K562 (cell line): ENCODE results near the gene TRIP6. TPM values are rescaled to one million over a fixed set of nuclear protein-coding genes. Genes with fewer than 3 reads are reported as not detected.
A peak's percentile ranks its signal among the peaks of the same experiment; 100 is the strongest.

Experiments used
- ARID2 ChIP-seq: fragments of 450-650 bp; IDR thresholded peaks from 2 replicates; pipeline ENCODE4 v1.6.1; 2017; ENCODE audit warnings: antibody characterized with exemption, mild to moderate bottlenecking
- CXXC5 ChIP-seq: fragments of 250-450 bp; sonication (Bioruptor Pico); IDR thresholded peaks from 2 replicates; pipeline ENCODE4 v1.8.0; 2022; ENCODE audit warnings: inconsistent platforms, mild to moderate bottlenecking, moderate library complexity
- FOSL1 ChIP-seq: fragments of 200-800 bp; sonication (Bioruptor generic); conservative IDR thresholded peaks from 2 replicates; pipeline ENCODE4 v1.6.1; 2016; ENCODE audit warnings: missing genetic modification characterization, missing compliant biosample characterization
- GTF2A2 ChIP-seq: IDR thresholded peaks from 2 replicates; pipeline ENCODE4 v1.6.1; 2016; ENCODE audit warnings: mild to moderate bottlenecking, missing genetic modification characterization, missing compliant biosample characterization
- HDAC1 ChIP-seq, 2 experiments: fragments of 450-650 bp; IDR thresholded peaks; 2 replicates each; pipeline ENCODE4 v1.6.1; 2016 to 2017; ENCODE audit warnings: inconsistent platforms in 1 of 2, mild to moderate bottlenecking in 1 of 2, moderate library complexity in 1 of 2
- HNRNPL ChIP-seq: fragments of 200-400 bp; formaldehyde crosslinking; IDR thresholded peaks from 2 replicates; pipeline ENCODE4 v1.6.1; 2017; ENCODE audit warnings: low read depth, mild to moderate bottlenecking, low read length
- KLF13 ChIP-seq: fragments of 450-650 bp; IDR thresholded peaks from 2 replicates; pipeline ENCODE4 v1.6.1; 2016; ENCODE audit warnings: missing genetic modification characterization, low read depth, mild to moderate bottlenecking, missing compliant biosample characterization, moderate library complexity, borderline replicate concordance
- MAZ ChIP-seq, 2 experiments: fragments of 450-650 bp in 1 of 2; sonication (generic) in 1 of 2; formaldehyde crosslinking; IDR thresholded peaks in 1 of 2; conservative IDR thresholded peaks in 1 of 2; 2 replicates each; pipeline versions ENCODE4 v1.4.0 to v1.5.0; 2020; ENCODE audit warnings: mild to moderate bottlenecking in 1 of 2, missing genetic modification reagents in 1 of 2
- MXI1 ChIP-seq: IDR thresholded peaks from 2 replicates; pipeline ENCODE4 v1.6.1; 2011; ENCODE audit warnings: low read depth, mild to moderate bottlenecking, improper control_type of control experiment, low read length
- MYC ChIP-seq, 2 experiments: fragments of 250-450 bp in 1 of 2; sonication (Bioruptor Pico) in 1 of 2; IDR thresholded peaks; 2 replicates each; pipeline versions ENCODE4 v1.5.1 to v1.6.1; 2012 to 2021; ENCODE audit warnings: low read depth in 2 of 2, borderline replicate concordance in 1 of 2, improper control_type of control experiment in 1 of 2, low read length in 1 of 2, mild to moderate bottlenecking in 1 of 2, moderate library complexity in 1 of 2
- NCOA1 ChIP-seq: fragments of 450-650 bp; IDR thresholded peaks from 2 replicates; pipeline ENCODE4 v1.6.1; 2016; ENCODE audit warnings: low read depth
- NONO ChIP-seq, 2 experiments: fragments of 200-400 bp in 1 of 2; fragments of 450-650 bp in 1 of 2; formaldehyde crosslinking in 1 of 2; IDR thresholded peaks; 2 replicates each; pipeline ENCODE4 v1.6.1; 2017; ENCODE audit warnings: low read depth in 2 of 2, mild to moderate bottlenecking in 2 of 2, moderate library complexity in 2 of 2, low read length in 1 of 2
- NR2C1 ChIP-seq, 2 experiments: fragments of 450-650 bp; IDR thresholded peaks; 2 replicates each; pipeline ENCODE4 v1.6.1; 2017; ENCODE audit warnings: mild to moderate bottlenecking in 2 of 2, antibody characterized with exemption in 1 of 2, inconsistent platforms in 1 of 2, missing compliant biosample characterization in 1 of 2, missing genetic modification characterization in 1 of 2
- RCOR1 ChIP-seq, 2 experiments: IDR thresholded peaks; 2 replicates each; pipeline ENCODE4 v1.6.1; 2012; ENCODE audit warnings: low read depth in 2 of 2, low read length in 2 of 2, borderline replicate concordance in 1 of 2, improper control_type of control experiment in 1 of 2
- RNF2 ChIP-seq: sonication (generic); IDR thresholded peaks from 2 replicates; pipeline ENCODE4 v1.6.1; 2016
- SIRT6 ChIP-seq: IDR thresholded peaks from one replicate; pipeline ENCODE4 v1.6.1; 2012; ENCODE audit warnings: low read depth, mild to moderate bottlenecking, control low read depth, inconsistent platforms, low read length, moderate library complexity
- SRF ChIP-seq, 2 experiments: fragments of 250-450, 450-650 bp in 1 of 2; sonication (Bioruptor Pico) in 1 of 2; sonication (generic) in 1 of 2; formaldehyde crosslinking; IDR thresholded peaks; 2 replicates each; pipeline versions ENCODE4 v1.5.0 to v1.5.1; 2020 to 2022; ENCODE audit warnings: mild to moderate bottlenecking in 1 of 2, missing genetic modification reagents in 1 of 2
- XRCC5 ChIP-seq: fragments of 200-400 bp; formaldehyde crosslinking; IDR thresholded peaks from 2 replicates; pipeline ENCODE4 v1.6.1; 2017; ENCODE audit warnings: low read depth, mild to moderate bottlenecking, low read length
- ZFP1 ChIP-seq: fragments of 450-650 bp; formaldehyde crosslinking; IDR thresholded peaks from 2 replicates; pipeline ENCODE4 v1.4.0; 2020; ENCODE audit warnings: mild to moderate bottlenecking, mixed read lengths
- ZNF431 ChIP-seq: sonication (generic); formaldehyde crosslinking; IDR thresholded peaks from 2 replicates; pipeline ENCODE4 v1.8.0; 2022; ENCODE audit warnings: mild to moderate bottlenecking, missing genetic modification reagents
- ZNF830 ChIP-seq: fragments of 250-450 bp; sonication (Bioruptor Pico); IDR thresholded peaks from 2 replicates; pipeline ENCODE4 v1.5.0; 2021; ENCODE audit warnings: mild to moderate bottlenecking
- polyA plus RNA-seq, 8 experiments: library from polyadenylated mRNA; depleted of rRNA in 4 of 8; stranded (reverse) in 5 of 8; unstranded in 3 of 8; fragments of >200 nt; fragmentation: Nextera tagmentation in 2 of 8; fragmentation: Illumina TruSeq in 1 of 8; extraction: Ambion mirVana in 2 of 8; extraction: Trizol in 1 of 8; gene quantifications; 2 replicates each; pipeline versions ENCODE4 v1.2.1 to v1.2.3, GENCODE V29; 2011 to 2014; ENCODE audit warnings: inconsistent platforms in 1 of 8, missing spikeins in 1 of 8
- total RNA-seq, 7 experiments: library from RNA; depleted of rRNA in 6 of 7; stranded (reverse); fragments of >200 nt in 6 of 7; fragmentation: Illumina TruSeq in 2 of 7; extraction: Trizol in 2 of 7; gene quantifications; 2 replicates each; pipeline versions ENCODE4 v1.2.1 to v1.2.3, GENCODE V29; 2011 to 2021; ENCODE audit warnings: low replicate concordance in 1 of 7
- TF ChIP-seq, protein P1 (sequence below): fragments of 150-350 bp; IDR thresholded peaks from 2 replicates; pipeline ENCODE4 v1.6.1; 2014; ENCODE audit warnings: low read depth, mild to moderate bottlenecking, low read length, borderline replicate concordance
- TF ChIP-seq, protein P2 (sequence below): sonication (generic); formaldehyde crosslinking; IDR thresholded peaks from 2 replicates; pipeline ENCODE4 v1.8.1; 2023; ENCODE audit warnings: mild to moderate bottlenecking, missing genetic modification reagents

TRIP6 gene
- total and polyA plus RNA-seq, 9 of the 15 experiments (the other 6 are each of a cell fraction or from before 2014, with no cell fraction given), result 5.9 to 141 (median 54.0) TPM

DNA sequence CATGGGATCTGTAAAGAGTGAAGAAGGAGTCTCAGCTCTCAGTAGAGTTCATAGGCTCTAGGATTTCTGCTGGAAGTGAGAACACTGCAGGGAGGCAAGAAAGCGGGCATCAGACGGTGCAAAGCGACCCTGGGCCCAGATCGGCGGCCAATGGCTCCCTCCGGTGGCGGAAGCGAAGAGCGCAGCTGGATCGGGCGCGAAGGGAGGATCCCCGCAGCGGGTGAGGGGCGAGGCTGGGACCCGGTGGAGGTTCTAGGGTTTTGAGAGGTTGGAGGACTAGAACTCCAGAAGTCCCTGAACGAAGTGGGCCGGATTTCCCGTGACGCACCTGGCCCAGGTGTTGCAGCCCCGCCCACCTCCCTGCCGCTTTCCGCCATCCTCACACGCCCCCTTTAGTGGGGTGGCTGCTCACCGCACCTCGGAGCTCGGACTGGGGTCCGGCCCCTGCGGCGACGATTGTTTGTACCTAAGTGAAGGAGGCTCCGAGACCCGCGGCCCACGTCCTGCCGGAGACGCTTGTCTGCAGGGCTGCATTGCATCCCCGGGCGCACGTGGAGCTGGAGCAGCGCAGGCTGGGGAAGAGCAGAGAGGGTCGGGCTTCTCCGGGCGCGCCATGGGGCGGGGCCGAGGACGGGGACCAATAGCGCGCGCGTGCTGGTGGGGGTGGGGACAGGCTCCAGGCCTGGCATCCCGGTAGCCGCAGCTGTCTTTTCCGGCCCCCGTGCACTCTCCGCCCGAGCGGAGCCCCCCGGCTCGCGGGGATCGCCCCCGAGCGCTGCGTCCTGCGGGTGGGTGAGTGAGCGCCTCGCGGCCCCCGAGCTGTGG is 14.9 kb upstream of the TRIP6 start, which contains the start of gene SLC12A9 (continued):
- TF ChIP-seq XRCC5 (peak; percentile 73; the same call in 1 of the 2 replicates), CXXC5 (CRISPR knock-in tag) (peak; percentile 81), SIRT6 (no peak), FOSL1 (tag) (peak; percentile 34; the same call in 1 of the 2 replicates), HNRNPL (peak; percentile 47; the same call in 1 of the 2 replicates), RNF2 (peak; percentile 65), MAZ (CRISPR knock-in tag; conservative IDR thresholded peaks at IDR 0.05 in 1 of 2, IDR thresholded peaks at IDR 0.05 in 1 of 2) (peak; percentile 75 to 76), HDAC1 (IDR thresholded peaks at IDR 0.05) (peak; percentile 95 to 100), NONO (IDR thresholded peaks at IDR 0.05; ENCODE audit: low read depth in 2 of 2, low read length in 1 of 2) (no peak), NCOA1 (0 out of 2 replicates have a peak, but pooled peaks have one; percentile 22), MXI1 (peak; percentile 98), ZNF431 (CRISPR knock-in tag) (0 out of 2 replicates have a peak, but pooled peaks have one; percentile 59), ZNF830 (0 out of 2 replicates have a peak, but pooled peaks have one; percentile 45), MYC (IDR thresholded peaks at IDR 0.05; ENCODE audit: low read depth, low read length) (peak; percentile 92), MYC (CRISPR knock-in tag; IDR thresholded peaks at IDR 0.05; ENCODE audit: borderline replicate concordance, low read depth) (peak; percentile 91), GTF2A2 (tag) (no peak), SRF (CRISPR knock-in tag; IDR thresholded peaks at IDR 0.05) (peak in 1 of 2 experiments; percentile 93; a peak in 1 of 4 replicates), ARID2 (peak; percentile 98), RCOR1 (IDR thresholded peaks at IDR 0.05; ENCODE audit: borderline replicate concordance in 1 of 2, low read depth in 2 of 2, low read length in 2 of 2) (peak in 1 of 2 experiments; percentile 52; a peak in 2 of 4 replicates), ZFP1 (CRISPR knock-in tag) (0 out of 2 replicates have a peak, but pooled peaks have one; percentile 13), KLF13 (peak; percentile 99), NR2C1 (IDR thresholded peaks at IDR 0.05) (no peak), NR2C1 (tag; IDR thresholded peaks at IDR 0.05) (no peak)
- TF ChIP-seq, protein P1, sequence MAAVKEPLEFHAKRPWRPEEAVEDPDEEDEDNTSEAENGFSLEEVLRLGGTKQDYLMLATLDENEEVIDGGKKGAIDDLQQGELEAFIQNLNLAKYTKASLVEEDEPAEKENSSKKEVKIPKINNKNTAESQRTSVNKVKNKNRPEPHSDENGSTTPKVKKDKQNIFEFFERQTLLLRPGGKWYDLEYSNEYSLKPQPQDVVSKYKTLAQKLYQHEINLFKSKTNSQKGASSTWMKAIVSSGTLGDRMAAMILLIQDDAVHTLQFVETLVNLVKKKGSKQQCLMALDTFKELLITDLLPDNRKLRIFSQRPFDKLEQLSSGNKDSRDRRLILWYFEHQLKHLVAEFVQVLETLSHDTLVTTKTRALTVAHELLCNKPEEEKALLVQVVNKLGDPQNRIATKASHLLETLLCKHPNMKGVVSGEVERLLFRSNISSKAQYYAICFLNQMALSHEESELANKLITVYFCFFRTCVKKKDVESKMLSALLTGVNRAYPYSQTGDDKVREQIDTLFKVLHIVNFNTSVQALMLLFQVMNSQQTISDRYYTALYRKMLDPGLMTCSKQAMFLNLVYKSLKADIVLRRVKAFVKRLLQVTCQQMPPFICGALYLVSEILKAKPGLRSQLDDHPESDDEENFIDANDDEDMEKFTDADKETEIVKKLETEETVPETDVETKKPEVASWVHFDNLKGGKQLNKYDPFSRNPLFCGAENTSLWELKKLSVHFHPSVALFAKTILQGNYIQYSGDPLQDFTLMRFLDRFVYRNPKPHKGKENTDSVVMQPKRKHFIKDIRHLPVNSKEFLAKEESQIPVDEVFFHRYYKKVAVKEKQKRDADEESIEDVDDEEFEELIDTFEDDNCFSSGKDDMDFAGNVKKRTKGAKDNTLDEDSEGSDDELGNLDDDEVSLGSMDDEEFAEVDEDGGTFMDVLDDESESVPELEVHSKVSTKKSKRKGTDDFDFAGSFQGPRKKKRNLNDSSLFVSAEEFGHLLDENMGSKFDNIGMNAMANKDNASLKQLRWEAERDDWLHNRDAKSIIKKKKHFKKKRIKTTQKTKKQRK, result no peak
- TF ChIP-seq, protein P2, sequence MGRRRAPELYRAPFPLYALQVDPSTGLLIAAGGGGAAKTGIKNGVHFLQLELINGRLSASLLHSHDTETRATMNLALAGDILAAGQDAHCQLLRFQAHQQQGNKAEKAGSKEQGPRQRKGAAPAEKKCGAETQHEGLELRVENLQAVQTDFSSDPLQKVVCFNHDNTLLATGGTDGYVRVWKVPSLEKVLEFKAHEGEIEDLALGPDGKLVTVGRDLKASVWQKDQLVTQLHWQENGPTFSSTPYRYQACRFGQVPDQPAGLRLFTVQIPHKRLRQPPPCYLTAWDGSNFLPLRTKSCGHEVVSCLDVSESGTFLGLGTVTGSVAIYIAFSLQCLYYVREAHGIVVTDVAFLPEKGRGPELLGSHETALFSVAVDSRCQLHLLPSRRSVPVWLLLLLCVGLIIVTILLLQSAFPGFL (CRISPR knock-in tag), result no peak
